SK-N-SH treated with all-trans-retinoic acid at 6 μM for 48 hours (cell line): ENCODE data around the gene EVA1C.

Experiments used
- ATAC-seq: fragments of 200-7000 bp; cut with Tn5 transposase; 3 replicates; pipeline ENCODE4 v1.9.1; 2020; ENCODE audit warnings: mild to moderate bottlenecking, moderate library complexity
- ARNTL ChIP-seq: fragments of 450-650 bp; formaldehyde crosslinking; IDR thresholded peaks from 2 replicates; pipeline ENCODE4 v1.5.0; 2020; ENCODE audit warnings: low read depth, mild to moderate bottlenecking, moderate library complexity, borderline replicate concordance
- BACH2 ChIP-seq: fragments of 250-450 bp; sonication (Bioruptor Pico); IDR thresholded peaks from 2 replicates; pipeline ENCODE4 v1.9.0; 2021; ENCODE audit warnings: mild to moderate bottlenecking, borderline replicate concordance
- CREB5 ChIP-seq: fragments of 250-450 bp; sonication (Bioruptor Pico); IDR thresholded peaks from 2 replicates; pipeline ENCODE4 v1.5.1; 2020; ENCODE audit warnings: low read depth, mild to moderate bottlenecking, moderate library complexity
- CSDC2 ChIP-seq: fragments of 250-450 bp; sonication (Bioruptor Pico); IDR thresholded peaks from 2 replicates; pipeline ENCODE4 v1.5.0; 2020; ENCODE audit warnings: mild to moderate bottlenecking, moderate library complexity
- ESRRG ChIP-seq: fragments of 250-450 bp; sonication (Bioruptor Pico); IDR thresholded peaks from 2 replicates; pipeline ENCODE4 v1.6.1; 2021; ENCODE audit warnings: mild to moderate bottlenecking
- GLIS3 ChIP-seq: fragments of 250-450 bp; sonication (Bioruptor Pico); IDR thresholded peaks from 2 replicates; pipeline ENCODE4 v1.5.0; 2020; ENCODE audit warnings: mild to moderate bottlenecking, moderate library complexity
- ISL1 ChIP-seq: fragments of 250-450 bp; sonication (Bioruptor Pico); IDR thresholded peaks from 2 replicates; pipeline ENCODE4 v2.1.2; 2022; ENCODE audit warnings: mild to moderate bottlenecking, moderate library complexity
- OSR1 ChIP-seq: fragments of 250-450 bp; sonication (Bioruptor Pico); IDR thresholded peaks from 2 replicates; pipeline ENCODE4 v1.8.0; 2022; ENCODE audit warnings: moderate library complexity, mild to moderate bottlenecking, inconsistent platforms
- POU6F1 ChIP-seq: fragments of 250-450 bp; sonication (Bioruptor Pico); IDR thresholded peaks from 2 replicates; pipeline ENCODE4 v1.8.0; 2021; ENCODE audit warnings: low read depth, mild to moderate bottlenecking, moderate library complexity, borderline replicate concordance
- PPARA ChIP-seq: fragments of 250-450 bp; sonication (Bioruptor Pico); IDR thresholded peaks from 2 replicates; pipeline ENCODE4 v1.5.0; 2020; ENCODE audit warnings: mild to moderate bottlenecking, borderline replicate concordance
- SNAI2 ChIP-seq: fragments of 250-450 bp; sonication (Bioruptor Pico); IDR thresholded peaks from 2 replicates; pipeline ENCODE4 v1.5.0; 2020; ENCODE audit warnings: mild to moderate bottlenecking, moderate library complexity
- TCF4 ChIP-seq: fragments of 250-450 bp; sonication (Bioruptor Pico); IDR thresholded peaks from 2 replicates; pipeline ENCODE4 v1.8.0; 2021; ENCODE audit warnings: mild to moderate bottlenecking, moderate library complexity, borderline replicate concordance
- TOX ChIP-seq: fragments of 250-450 bp; sonication (Bioruptor Pico); IDR thresholded peaks from 2 replicates; pipeline ENCODE4 v1.8.0; 2021; ENCODE audit warnings: mild to moderate bottlenecking, moderate library complexity, borderline replicate concordance
- ZFP3 ChIP-seq: fragments of 250-450 bp; sonication (Bioruptor Pico); IDR thresholded peaks from 2 replicates; pipeline ENCODE4 v1.5.0; 2020; ENCODE audit warnings: mild to moderate bottlenecking, moderate library complexity
- ZFP30 ChIP-seq: fragments of 450-650 bp; formaldehyde crosslinking; IDR thresholded peaks from 2 replicates; pipeline ENCODE4 v1.5.0; 2022; ENCODE audit warnings: mild to moderate bottlenecking, moderate library complexity
- ZNF565 ChIP-seq: fragments of 450-650 bp; formaldehyde crosslinking; conservative IDR thresholded peaks from 2 replicates; pipeline ENCODE4 v1.5.0; 2020; ENCODE audit warnings: low read depth, mild to moderate bottlenecking, moderate library complexity
- ZNF70 ChIP-seq: fragments of 450-650 bp; formaldehyde crosslinking; IDR thresholded peaks from 2 replicates; pipeline ENCODE4 v1.5.0; 2020; ENCODE audit warnings: mild to moderate bottlenecking, moderate library complexity
- ZNF8 ChIP-seq: fragments of 450-650 bp; formaldehyde crosslinking; IDR thresholded peaks from 2 replicates; pipeline ENCODE4 v1.5.0; 2020; ENCODE audit warnings: mild to moderate bottlenecking, moderate library complexity
- TF ChIP-seq, protein P1 (sequence below): fragments of 250-450 bp; sonication (Bioruptor Pico); IDR thresholded peaks from 2 replicates; pipeline ENCODE4 v1.5.0; 2020; ENCODE audit warnings: mild to moderate bottlenecking, moderate library complexity
- TF ChIP-seq, protein P2 (sequence below): fragments of 250-450 bp; sonication (Bioruptor Pico); IDR thresholded peaks from 2 replicates; pipeline ENCODE4 v1.8.0; 2020; ENCODE audit warnings: mild to moderate bottlenecking, moderate library complexity, borderline replicate concordance

The EVA1C gene

DNA sequence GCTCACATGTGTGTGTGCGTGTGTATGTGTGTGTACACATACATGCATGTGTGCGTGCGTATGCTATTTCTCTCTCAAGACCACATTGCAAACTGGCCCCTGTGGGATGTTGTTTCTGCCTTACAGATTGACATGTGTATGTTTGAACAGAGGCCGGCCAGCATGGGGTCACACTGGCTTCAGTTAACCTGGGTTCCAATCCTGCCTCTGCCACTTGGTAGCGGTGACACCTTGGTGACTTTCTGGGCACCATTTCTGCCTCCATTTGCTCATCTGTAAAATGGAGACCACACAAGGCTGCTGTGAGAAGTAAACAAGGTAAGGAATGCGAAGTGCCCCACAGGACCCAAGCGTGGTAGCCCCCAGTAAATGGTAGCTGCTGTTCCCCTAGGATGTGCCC, 121.1 kb downstream of the EVA1C start (continued):
- TF ChIP-seq CREB5 (CRISPR knock-in tag) (no peak), ZFP30 (CRISPR knock-in tag) (no peak)

DNA sequence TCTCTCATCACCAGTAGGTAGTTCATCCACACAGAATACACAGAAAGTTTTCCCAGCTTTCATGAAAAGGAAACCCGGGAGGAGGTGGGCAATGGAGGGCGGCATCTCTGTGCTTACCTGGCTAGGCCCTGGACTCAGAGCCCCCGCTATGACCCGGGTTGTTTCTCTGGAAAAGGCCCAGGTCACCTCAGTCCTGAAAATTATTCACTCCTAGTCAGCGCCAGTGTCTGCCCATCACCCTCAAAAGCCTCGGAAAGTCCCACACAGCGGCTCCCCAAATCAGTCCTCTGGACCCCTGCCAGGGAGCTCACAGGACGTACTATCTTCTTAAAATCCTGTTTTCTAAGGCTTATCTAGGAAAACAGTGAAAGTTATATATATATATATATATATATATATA, 121.6 kb downstream of the EVA1C start:
- ATAC-seq = no peak

GRCh38 chr21:32535612-32536011, 123.1 kb downstream of the EVA1C start:
- ATAC-seq = no peak
- TF ChIP-seq, protein P1, sequence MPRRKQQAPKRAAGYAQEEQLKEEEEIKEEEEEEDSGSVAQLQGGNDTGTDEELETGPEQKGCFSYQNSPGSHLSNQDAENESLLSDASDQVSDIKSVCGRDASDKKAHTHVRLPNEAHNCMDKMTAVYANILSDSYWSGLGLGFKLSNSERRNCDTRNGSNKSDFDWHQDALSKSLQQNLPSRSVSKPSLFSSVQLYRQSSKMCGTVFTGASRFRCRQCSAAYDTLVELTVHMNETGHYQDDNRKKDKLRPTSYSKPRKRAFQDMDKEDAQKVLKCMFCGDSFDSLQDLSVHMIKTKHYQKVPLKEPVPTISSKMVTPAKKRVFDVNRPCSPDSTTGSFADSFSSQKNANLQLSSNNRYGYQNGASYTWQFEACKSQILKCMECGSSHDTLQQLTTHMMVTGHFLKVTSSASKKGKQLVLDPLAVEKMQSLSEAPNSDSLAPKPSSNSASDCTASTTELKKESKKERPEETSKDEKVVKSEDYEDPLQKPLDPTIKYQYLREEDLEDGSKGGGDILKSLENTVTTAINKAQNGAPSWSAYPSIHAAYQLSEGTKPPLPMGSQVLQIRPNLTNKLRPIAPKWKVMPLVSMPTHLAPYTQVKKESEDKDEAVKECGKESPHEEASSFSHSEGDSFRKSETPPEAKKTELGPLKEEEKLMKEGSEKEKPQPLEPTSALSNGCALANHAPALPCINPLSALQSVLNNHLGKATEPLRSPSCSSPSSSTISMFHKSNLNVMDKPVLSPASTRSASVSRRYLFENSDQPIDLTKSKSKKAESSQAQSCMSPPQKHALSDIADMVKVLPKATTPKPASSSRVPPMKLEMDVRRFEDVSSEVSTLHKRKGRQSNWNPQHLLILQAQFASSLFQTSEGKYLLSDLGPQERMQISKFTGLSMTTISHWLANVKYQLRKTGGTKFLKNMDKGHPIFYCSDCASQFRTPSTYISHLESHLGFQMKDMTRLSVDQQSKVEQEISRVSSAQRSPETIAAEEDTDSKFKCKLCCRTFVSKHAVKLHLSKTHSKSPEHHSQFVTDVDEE (CRISPR knock-in tag) = no peak
- TF ChIP-seq SNAI2 (CRISPR knock-in tag) (no peak), ESRRG (CRISPR knock-in tag) (no peak), ZNF565 (CRISPR knock-in tag) (no peak), ZNF70 (CRISPR knock-in tag) (no peak), ZNF8 (CRISPR knock-in tag) (no peak), CSDC2 (CRISPR knock-in tag) (no peak), OSR1 (CRISPR knock-in tag) (no peak), PPARA (CRISPR knock-in tag) (no peak), CREB5 (CRISPR knock-in tag) (no peak), GLIS3 (no peak), TOX (no peak), ISL1 (no peak)
- TF ChIP-seq, protein P2, sequence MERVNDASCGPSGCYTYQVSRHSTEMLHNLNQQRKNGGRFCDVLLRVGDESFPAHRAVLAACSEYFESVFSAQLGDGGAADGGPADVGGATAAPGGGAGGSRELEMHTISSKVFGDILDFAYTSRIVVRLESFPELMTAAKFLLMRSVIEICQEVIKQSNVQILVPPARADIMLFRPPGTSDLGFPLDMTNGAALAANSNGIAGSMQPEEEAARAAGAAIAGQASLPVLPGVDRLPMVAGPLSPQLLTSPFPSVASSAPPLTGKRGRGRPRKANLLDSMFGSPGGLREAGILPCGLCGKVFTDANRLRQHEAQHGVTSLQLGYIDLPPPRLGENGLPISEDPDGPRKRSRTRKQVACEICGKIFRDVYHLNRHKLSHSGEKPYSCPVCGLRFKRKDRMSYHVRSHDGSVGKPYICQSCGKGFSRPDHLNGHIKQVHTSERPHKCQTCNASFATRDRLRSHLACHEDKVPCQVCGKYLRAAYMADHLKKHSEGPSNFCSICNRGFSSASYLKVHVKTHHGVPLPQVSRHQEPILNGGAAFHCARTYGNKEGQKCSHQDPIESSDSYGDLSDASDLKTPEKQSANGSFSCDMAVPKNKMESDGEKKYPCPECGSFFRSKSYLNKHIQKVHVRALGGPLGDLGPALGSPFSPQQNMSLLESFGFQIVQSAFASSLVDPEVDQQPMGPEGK (CRISPR knock-in tag) = no peak

More for the DNA sequence above, 121.6 kb downstream of the EVA1C start:
- no peak for TF ChIP-seq ZFP3 (CRISPR knock-in tag)
- no peak for TF ChIP-seq ZFP30 (CRISPR knock-in tag)
- no peak for TF ChIP-seq TOX
- TF ChIP-seq, protein P2 (CRISPR knock-in tag) = no peak
- TF ChIP-seq BACH2 = no peak
- TF ChIP-seq POU6F1 = no peak
- no peak for TF ChIP-seq ISL1

- no peak for ATAC-seq
- TF ChIP-seq TCF4 (CRISPR knock-in tag) (no peak), POU6F1 (no peak), CSDC2 (CRISPR knock-in tag) (no peak), PPARA (CRISPR knock-in tag) (no peak), GLIS3 (no peak), TOX (no peak), ARNTL (CRISPR knock-in tag) (no peak), ZFP3 (CRISPR knock-in tag) (no peak), ISL1 (no peak), ZNF8 (CRISPR knock-in tag) (no peak), SNAI2 (CRISPR knock-in tag) (no peak), BACH2 (no peak), ZNF565 (CRISPR knock-in tag) (no peak)
Measured at GRCh38 chr21:32537569-32537881, 125.0 kb downstream of the EVA1C start.
